HEK293T (cell line): ENCODE data around the gene HOXD3.

Source experiments
- HDGF ChIP-seq: fragments of 450-650 bp; IDR thresholded peaks from 2 replicates; pipeline ENCODE4 v1.6.1; 2017; ENCODE audit warnings: antibody characterized with exemption, borderline replicate concordance
- L3MBTL2 ChIP-seq: fragments of 450-650 bp; conservative IDR thresholded peaks from 2 replicates; pipeline ENCODE4 v1.6.1; 2016; ENCODE audit warnings: mild to moderate bottlenecking
- LEF1 ChIP-seq: fragments of 450-650 bp; IDR thresholded peaks from 2 replicates; pipeline ENCODE4 v1.6.1; 2017; ENCODE audit warnings: mild to moderate bottlenecking, borderline replicate concordance
- SP1 ChIP-seq: fragments of 450-650 bp; IDR thresholded peaks from 2 replicates; pipeline ENCODE4 v1.6.1; 2017
- TF ChIP-seq, protein P1 (sequence below): fragments of 450-650 bp; IDR thresholded peaks from 2 replicates; pipeline ENCODE4 v1.6.1; 2016

DNA sequence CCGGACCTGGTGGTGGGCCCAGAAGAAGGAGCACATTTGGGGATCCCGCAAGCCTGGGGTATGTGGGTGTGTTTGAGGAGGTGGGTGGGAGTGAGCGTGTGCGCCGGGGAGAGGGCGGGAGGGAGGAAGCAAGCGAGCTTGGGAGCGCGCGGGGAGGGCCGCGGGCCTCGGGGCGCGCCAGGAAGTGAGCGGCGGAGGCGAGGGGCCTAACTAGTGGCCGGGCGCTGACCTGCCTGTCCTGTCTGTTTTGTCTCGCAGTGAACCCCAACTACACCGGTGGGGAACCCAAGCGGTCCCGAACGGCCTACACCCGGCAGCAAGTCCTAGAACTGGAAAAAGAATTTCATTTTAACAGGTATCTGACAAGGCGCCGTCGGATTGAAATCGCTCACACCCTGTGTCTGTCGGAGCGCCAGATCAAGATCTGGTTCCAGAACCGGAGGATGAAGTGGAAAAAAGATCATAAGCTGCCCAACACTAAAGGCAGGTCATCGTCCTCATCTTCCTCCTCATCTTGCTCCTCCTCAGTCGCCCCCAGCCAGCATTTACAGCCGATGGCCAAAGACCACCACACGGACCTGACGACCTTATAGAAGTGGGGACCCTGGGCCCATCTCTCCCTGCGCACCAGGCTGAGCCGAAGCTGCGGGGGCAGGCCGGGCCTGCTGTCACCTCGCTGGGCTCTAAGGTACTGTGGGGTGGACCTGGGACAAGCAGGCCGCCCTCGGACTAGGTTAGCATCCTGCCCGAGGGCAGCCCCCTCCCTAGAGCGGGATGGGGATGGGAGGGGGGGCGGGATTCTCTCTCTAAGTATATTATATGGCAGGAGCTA, 4.5 kb upstream of the HOXD3 start:
- no peak for TF ChIP-seq LEF1
- TF ChIP-seq SP1 = no peak
- no peak for TF ChIP-seq HDGF
- TF ChIP-seq, protein P1, sequence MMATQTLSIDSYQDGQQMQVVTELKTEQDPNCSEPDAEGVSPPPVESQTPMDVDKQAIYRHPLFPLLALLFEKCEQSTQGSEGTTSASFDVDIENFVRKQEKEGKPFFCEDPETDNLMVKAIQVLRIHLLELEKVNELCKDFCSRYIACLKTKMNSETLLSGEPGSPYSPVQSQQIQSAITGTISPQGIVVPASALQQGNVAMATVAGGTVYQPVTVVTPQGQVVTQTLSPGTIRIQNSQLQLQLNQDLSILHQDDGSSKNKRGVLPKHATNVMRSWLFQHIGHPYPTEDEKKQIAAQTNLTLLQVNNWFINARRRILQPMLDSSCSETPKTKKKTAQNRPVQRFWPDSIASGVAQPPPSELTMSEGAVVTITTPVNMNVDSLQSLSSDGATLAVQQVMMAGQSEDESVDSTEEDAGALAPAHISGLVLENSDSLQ = no peak
- TF ChIP-seq L3MBTL2 = no peak
